HEK293T (cell line): Measurements from ENCODE around the gene DKK3.

Source experiments
- CTCF ChIA-PET: fragments of 350-600 bp; formaldehyde crosslinking; extraction: SDS; loops from one replicate; lab custom pipeline; 2021; ENCODE audit warnings: antibody characterized with exemption, inconsistent platforms; lab: Yijun Ruan, JAX
- POLR2A ChIA-PET: fragments of 350-600 bp; formaldehyde crosslinking; extraction: SDS; loops from one replicate; lab custom pipeline; 2020; ENCODE audit warnings: antibody characterized with exemption, inconsistent platforms; lab: Yijun Ruan, JAX
- DNase-seq: peaks from one replicate; pipeline ENCODE4 v3.0.0; 2012; ENCODE audit warnings: mixed read lengths; ENCODE audit errors: extremely low spot score
- ARNT ChIP-seq: fragments of 450-650 bp; IDR thresholded peaks from 2 replicates; pipeline ENCODE4 v1.6.1; 2017; ENCODE audit warnings: mild to moderate bottlenecking
- BHLHE40 ChIP-seq: fragments of 450-650 bp; IDR thresholded peaks from 2 replicates; pipeline ENCODE4 v1.6.1; 2016; ENCODE audit warnings: mild to moderate bottlenecking, moderate library complexity, borderline replicate concordance
- CTBP1 ChIP-seq: fragments of 450-650 bp; IDR thresholded peaks from 2 replicates; pipeline ENCODE4 v1.6.1; 2016; ENCODE audit warnings: borderline replicate concordance
- ELF4 ChIP-seq: fragments of 450-650 bp; IDR thresholded peaks from 2 replicates; pipeline ENCODE4 v1.6.1; 2017; ENCODE audit warnings: antibody characterized with exemption
- FOXA1 ChIP-seq: fragments of 450-650 bp; IDR thresholded peaks from 2 replicates; pipeline ENCODE4 v1.6.1; 2016; ENCODE audit warnings: mild to moderate bottlenecking
- FOXK2 ChIP-seq: fragments of 450-650 bp; IDR thresholded peaks from 2 replicates; pipeline ENCODE4 v1.6.1; 2016; ENCODE audit warnings: mild to moderate bottlenecking
- FOXM1 ChIP-seq: fragments of 450-650 bp; IDR thresholded peaks from 2 replicates; pipeline ENCODE4 v1.6.1; 2017; ENCODE audit warnings: mild to moderate bottlenecking, borderline replicate concordance
- HDGF ChIP-seq: fragments of 450-650 bp; IDR thresholded peaks from 2 replicates; pipeline ENCODE4 v1.6.1; 2017; ENCODE audit warnings: antibody characterized with exemption, borderline replicate concordance
- L3MBTL2 ChIP-seq: fragments of 450-650 bp; conservative IDR thresholded peaks from 2 replicates; pipeline ENCODE4 v1.6.1; 2016; ENCODE audit warnings: mild to moderate bottlenecking
- LEF1 ChIP-seq: fragments of 450-650 bp; IDR thresholded peaks from 2 replicates; pipeline ENCODE4 v1.6.1; 2017; ENCODE audit warnings: mild to moderate bottlenecking, borderline replicate concordance
- NFRKB ChIP-seq: fragments of 450-650 bp; IDR thresholded peaks from 2 replicates; pipeline ENCODE4 v1.6.1; 2016; ENCODE audit warnings: mild to moderate bottlenecking, moderate library complexity
- PKNOX1 ChIP-seq: fragments of 450-650 bp; IDR thresholded peaks from 2 replicates; pipeline ENCODE4 v1.6.1; 2016
- SP1 ChIP-seq: fragments of 450-650 bp; IDR thresholded peaks from 2 replicates; pipeline ENCODE4 v1.6.1; 2017
- SUZ12 ChIP-seq: fragments of 450-650 bp; IDR thresholded peaks from 2 replicates; pipeline ENCODE4 v1.6.1; 2016; ENCODE audit warnings: mild to moderate bottlenecking
- TARDBP ChIP-seq: fragments of 450-650 bp; IDR thresholded peaks from 2 replicates; pipeline ENCODE4 v1.6.1; 2016
- ZNF384 ChIP-seq: fragments of 450-650 bp; IDR thresholded peaks from 2 replicates; pipeline ENCODE4 v1.6.1; 2016

Gene DKK3

GRCh38 chr11:11931461-11932055, 76.9 kb downstream of the DKK3 start:
- peak; percentile 46 for DNase-seq
- no peak for TF ChIP-seq CTBP1
- TF ChIP-seq FOXK2, result no peak
- no peak for TF ChIP-seq LEF1
- no peak for TF ChIP-seq BHLHE40
- no peak for TF ChIP-seq ARNT
- no peak for TF ChIP-seq TARDBP
- TF ChIP-seq FOXM1, result no peak
- no peak for TF ChIP-seq SUZ12
- TF ChIP-seq SP1, result no peak
- TF ChIP-seq FOXA1, result no peak
- TF ChIP-seq ELF4, result no peak
- no peak for TF ChIP-seq ZNF384
- ChIA-PET CTCF (interaction anchor here (1.0 to 1.2 kb wide), 2 partner anchors 35 to 112 kb away, joined by 4 to 5 read pairs; no protein-coding TSS in a partner anchor), POLR2A (no interaction called here)

GRCh38 chr11:11929920-11930319, 78.5 kb downstream of the DKK3 start:
- no peak for TF ChIP-seq NFRKB
- no peak for TF ChIP-seq PKNOX1
- TF ChIP-seq BHLHE40, result no peak
- no peak for TF ChIP-seq FOXM1
- TF ChIP-seq LEF1, result no peak
- TF ChIP-seq CTBP1, result no peak
- no peak for TF ChIP-seq ARNT
- TF ChIP-seq ELF4, result no peak
- no peak for TF ChIP-seq SP1
- no peak for TF ChIP-seq HDGF
- TF ChIP-seq ZNF384, result no peak
- no peak for TF ChIP-seq TARDBP
- no peak for TF ChIP-seq L3MBTL2
- TF ChIP-seq SUZ12, result no peak
- TF ChIP-seq FOXA1, result no peak
- no peak for TF ChIP-seq FOXK2
- ChIA-PET CTCF (no interaction called here), POLR2A (no interaction called here)

GRCh38 chr11:11923828-11924227, 84.6 kb downstream of the DKK3 start:
- ChIA-PET POLR2A (no interaction called here), CTCF (no interaction called here)
- TF ChIP-seq FOXM1 (no peak), FOXK2 (no peak), CTBP1 (no peak), LEF1 (no peak), PKNOX1 (no peak), SP1 (no peak), ARNT (no peak), TARDBP (no peak), HDGF (no peak), L3MBTL2 (no peak), BHLHE40 (no peak), NFRKB (no peak), FOXA1 (no peak), ELF4 (no peak), SUZ12 (no peak), ZNF384 (no peak)
- no peak for DNase-seq

More at GRCh38 chr11:11929920-11930319, 78.5 kb downstream of the DKK3 start:
- DNase-seq, result no peak

GRCh38 chr11:11916981-11917399, 91.4 kb downstream of the DKK3 start:
- no peak for TF ChIP-seq L3MBTL2
- TF ChIP-seq TARDBP, result no peak
- TF ChIP-seq FOXA1, result no peak
- TF ChIP-seq FOXK2, result no peak
- no peak for DNase-seq
- ChIA-PET POLR2A (no interaction called here), CTCF (no interaction called here)

- TF ChIP-seq FOXM1, result no peak
- TF ChIP-seq FOXA1, result no peak
- no peak for TF ChIP-seq TARDBP
- TF ChIP-seq FOXK2, result no peak
- no peak for TF ChIP-seq NFRKB
- TF ChIP-seq SP1, result no peak
- no peak for TF ChIP-seq ELF4
- no peak for TF ChIP-seq PKNOX1
- TF ChIP-seq ARNT, result no peak
- TF ChIP-seq L3MBTL2, result no peak
- no peak for TF ChIP-seq LEF1
- TF ChIP-seq ZNF384, result no peak
- TF ChIP-seq CTBP1, result no peak
- TF ChIP-seq BHLHE40, result no peak
- TF ChIP-seq SUZ12, result no peak
- no peak for TF ChIP-seq HDGF
- ChIA-PET CTCF (no interaction called here), POLR2A (no interaction called here)
- DNase-seq, result no peak
Measured at GRCh38 chr11:11915625-11916024, 92.8 kb downstream of the DKK3 start.

- no peak for TF ChIP-seq FOXK2
- no peak for TF ChIP-seq ARNT
- no peak for TF ChIP-seq L3MBTL2
- no peak for TF ChIP-seq PKNOX1
- TF ChIP-seq HDGF, result no peak
- TF ChIP-seq FOXA1, result no peak
- ChIA-PET POLR2A (interaction anchor here (1.1 kb wide), 1 partner anchor 12 kb away, joined by 4 read pairs; no protein-coding TSS in a partner anchor), CTCF (no interaction called here)
- DNase-seq, result no peak
Measured at GRCh38 chr11:11913395-11913794, 95.0 kb downstream of the DKK3 start.
